Measurements from ENCODE around the gene PLXNA4.

The PLXNA4 gene

GRCh38 chr7:132404261-132404660 is 172.0 kb downstream of the PLXNA4 start:
- no peak overlapping the region for H3K4me3 ChIP-seq (ENCODE audit: low read depth, low read length)
- H3K9me3 ChIP-seq: no peaks in the 10 kb centered on the region
- no peaks in the 10 kb centered on the region; the same call in 1 of the 2 replicates for H3K36me3 ChIP-seq
- H3K27me3 ChIP-seq: no peaks in the 10 kb centered on the region
- no peak for TF ChIP-seq CTCF (IDR thresholded peaks at IDR 0.05; ENCODE audit: low read depth, low read length)
- no peak for DNase-seq
- H3K4me1 ChIP-seq: peaks cover 3% of the 10 kb centered on the region

- peaks cover 5% of the 10 kb centered on the region for H3K4me1 ChIP-seq
- H3K4me3 ChIP-seq (ENCODE audit: low read depth, low read length): no peak overlapping the region
- no peaks in the 10 kb centered on the region for H3K9me3 ChIP-seq
- no peaks in the 10 kb centered on the region for H3K27me3 ChIP-seq
- TF ChIP-seq CTCF (IDR thresholded peaks at IDR 0.05; ENCODE audit: low read depth, low read length): no peak
- no peak for DNase-seq
- H3K36me3 ChIP-seq: no peaks in the 10 kb centered on the region; the same call in 1 of the 2 replicates
These were observed 172.7 kb downstream of the PLXNA4 start for GRCh38 chr7:132403465-132404110.

DNA sequence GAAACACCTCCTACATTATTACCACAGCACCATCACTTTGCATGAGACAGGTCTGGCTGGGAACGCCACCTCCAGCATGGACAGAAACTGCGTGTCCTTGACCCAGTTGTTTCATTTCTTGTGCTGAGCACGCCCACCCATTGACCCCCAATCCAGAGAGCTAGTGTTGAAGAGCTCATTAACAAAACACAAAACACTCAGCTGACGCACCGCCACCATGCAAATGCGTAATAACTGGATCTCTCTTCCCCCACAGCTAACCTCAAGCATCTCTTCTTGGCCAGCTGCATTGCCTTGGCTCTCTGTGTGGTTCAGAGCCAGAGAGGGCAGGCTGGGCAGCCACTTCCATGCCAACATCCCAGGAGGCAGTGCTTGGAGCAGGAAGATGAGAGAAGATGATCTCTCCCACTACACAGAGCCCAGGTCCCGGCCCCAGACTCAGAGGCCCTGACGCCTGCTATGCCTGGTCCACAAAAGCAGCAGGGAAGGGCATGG is 173.5 kb downstream of the PLXNA4 start:
- Histone ChIP-seq H3K27me3 (no peaks in the 10 kb centered on the region), H3K9me3 (no peaks in the 10 kb centered on the region), H3K36me3 (no peaks in the 10 kb centered on the region; the same call in 1 of the 2 replicates), H3K4me1 (peaks cover 5% of the 10 kb centered on the region), H3K4me3 (ENCODE audit: low read depth, low read length) (no peak overlapping the region)
- TF ChIP-seq CTCF (IDR thresholded peaks at IDR 0.05; ENCODE audit: low read depth, low read length): no peak
- DNase-seq: no peak

GRCh38 chr7:132402096-132402495 is 174.2 kb downstream of the PLXNA4 start:
- peaks cover 5% of the 10 kb centered on the region for H3K4me1 ChIP-seq
- DNase-seq: no peak
- no peaks in the 10 kb centered on the region; the same call in 1 of the 2 replicates for H3K36me3 ChIP-seq
- no peak overlapping the region for H3K4me3 ChIP-seq (ENCODE audit: low read depth, low read length)
- no peaks in the 10 kb centered on the region for H3K27me3 ChIP-seq
- TF ChIP-seq CTCF (IDR thresholded peaks at IDR 0.05; ENCODE audit: low read depth, low read length): no peak
- no peaks in the 10 kb centered on the region for H3K9me3 ChIP-seq

GRCh38 chr7:132400561-132401142 is 175.6 kb downstream of the PLXNA4 start:
- Histone ChIP-seq H3K36me3 (no peaks in the 10 kb centered on the region; the same call in 1 of the 2 replicates), H3K4me1 (peaks cover 13% of the 10 kb centered on the region), H3K4me3 (ENCODE audit: low read depth, low read length) (no peak overlapping the region), H3K27me3 (no peaks in the 10 kb centered on the region), H3K9me3 (no peaks in the 10 kb centered on the region)
- DNase-seq: no peak
- no peak for TF ChIP-seq CTCF (IDR thresholded peaks at IDR 0.05; ENCODE audit: low read depth, low read length)

DNA sequence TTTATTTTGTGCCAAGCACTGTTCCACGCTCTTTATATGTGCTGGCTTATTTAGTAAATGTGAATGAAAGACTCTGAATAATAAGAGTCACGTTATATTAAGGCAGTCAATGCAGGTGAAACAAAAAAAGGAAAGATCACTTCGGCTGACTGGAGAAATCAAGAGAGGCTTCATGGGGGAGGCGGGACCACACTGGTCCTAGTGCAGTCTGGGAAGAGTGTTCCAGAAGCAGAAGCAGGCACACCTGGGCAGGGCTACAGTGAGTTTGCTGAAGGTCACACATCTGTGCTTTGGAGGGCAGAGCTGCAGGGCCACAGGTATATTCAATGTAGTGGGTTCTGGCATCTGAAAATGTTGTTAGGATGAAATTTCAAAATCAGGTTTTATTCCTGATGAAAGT is 176.9 kb downstream of the PLXNA4 start:
- TF ChIP-seq CTCF (IDR thresholded peaks at IDR 0.05; ENCODE audit: low read depth, low read length): no peak
- Histone ChIP-seq H3K4me1 (peaks cover 26% of the 10 kb centered on the region), H3K27me3 (no peaks in the 10 kb centered on the region), H3K4me3 (ENCODE audit: low read depth, low read length) (no peak overlapping the region), H3K36me3 (no peaks in the 10 kb centered on the region; the same call in 1 of the 2 replicates), H3K9me3 (no peaks in the 10 kb centered on the region)
- DNase-seq: no peak
